CD4-positive, alpha-beta T cell treated with Interleukin-15 for 1 hour (primary cell): ENCODE data around the gene MALRD1.

Experiments
- DNase-seq: peaks from one replicate; pipeline ENCODE4 v3.0.0-alpha.2; 2020

Gene MALRD1

DNA sequence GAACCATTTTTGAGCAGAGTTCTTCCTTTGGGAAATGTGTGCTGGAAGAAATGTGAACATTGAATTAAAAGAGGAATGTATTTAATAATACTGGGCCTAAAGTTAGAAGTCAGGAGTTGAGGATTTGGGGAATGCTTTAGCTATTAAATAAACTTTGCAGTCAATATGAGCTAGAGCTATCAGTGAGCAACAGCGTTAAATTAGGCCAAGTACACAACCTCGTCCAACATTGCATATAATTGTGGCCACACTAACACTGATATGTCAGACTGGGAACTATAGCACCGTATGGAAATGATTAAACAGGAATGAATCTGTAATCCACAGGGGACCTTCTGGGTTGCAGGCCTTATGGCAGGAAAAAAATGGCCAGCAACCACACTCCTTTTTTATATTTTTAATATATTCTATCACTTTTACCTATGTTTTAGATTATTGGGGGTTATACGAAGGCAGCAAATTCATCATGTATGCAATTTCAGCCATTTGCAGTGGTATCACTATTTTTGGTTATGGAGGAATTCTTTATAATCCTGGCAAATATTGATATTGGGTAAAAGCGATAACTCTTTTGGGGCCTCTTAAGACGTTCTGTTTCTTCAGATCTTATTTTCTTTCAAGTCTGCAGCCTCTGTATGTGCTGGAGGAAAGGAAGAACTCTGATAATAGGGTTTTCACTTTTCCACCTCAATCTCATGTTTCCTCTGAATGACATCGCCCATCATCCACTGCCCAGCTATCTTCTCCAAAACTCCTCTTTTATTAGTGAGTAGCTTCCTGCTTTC, 531.4 kb downstream of the MALRD1 start:
- no peak for DNase-seq

- no peak for DNase-seq
Observed at GRCh38 chr10:19580691-19581090, 532.1 kb downstream of the MALRD1 start.

- DNase-seq: no peak
Observed at GRCh38 chr10:19588608-19589007, 540.0 kb downstream of the MALRD1 start.

GRCh38 chr10:19592276-19592675, 543.7 kb downstream of the MALRD1 start:
- no peak for DNase-seq

- DNase-seq: no peak
Observed at GRCh38 chr10:19595212-19595845, 546.7 kb downstream of the MALRD1 start.

- DNase-seq: no peak
Observed at GRCh38 chr10:19605806-19606205, 557.2 kb downstream of the MALRD1 start.

GRCh38 chr10:19606968-19607367, 558.4 kb downstream of the MALRD1 start:
- DNase-seq: no peak

GRCh38 chr10:19611775-19612174, 563.2 kb downstream of the MALRD1 start:
- no peak for DNase-seq

DNA sequence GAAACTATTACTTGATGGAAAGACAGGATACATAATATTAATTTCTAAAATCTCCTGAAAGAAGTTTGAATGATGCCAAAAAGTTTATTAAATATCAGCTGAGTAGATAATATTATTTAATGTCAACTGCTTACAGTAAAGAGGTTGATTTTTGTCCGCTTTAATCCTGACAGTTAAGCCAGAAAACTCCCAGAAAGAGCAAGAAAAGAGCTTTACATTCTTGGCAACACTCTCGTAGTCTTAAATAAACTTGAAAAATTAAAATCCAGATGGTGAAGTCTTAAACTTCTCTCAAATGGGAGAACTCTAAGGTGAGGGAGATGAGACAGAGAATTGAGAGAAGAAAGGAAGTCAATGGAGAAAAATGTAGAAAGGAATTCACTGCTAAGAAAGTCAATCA, 568.4 kb downstream of the MALRD1 start:
- no peak for DNase-seq

- DNase-seq: no peak
Observed at GRCh38 chr10:19620811-19621210, 572.2 kb downstream of the MALRD1 start.

GRCh38 chr10:19623321-19623720, 574.7 kb downstream of the MALRD1 start:
- DNase-seq: no peak

GRCh38 chr10:19626156-19626555, 577.6 kb downstream of the MALRD1 start:
- DNase-seq: no peak

GRCh38 chr10:19628767-19629560, 580.4 kb downstream of the MALRD1 start:
- DNase-seq: no peak

GRCh38 chr10:19629567-19629966, 581.0 kb downstream of the MALRD1 start:
- DNase-seq: no peak

DNA sequence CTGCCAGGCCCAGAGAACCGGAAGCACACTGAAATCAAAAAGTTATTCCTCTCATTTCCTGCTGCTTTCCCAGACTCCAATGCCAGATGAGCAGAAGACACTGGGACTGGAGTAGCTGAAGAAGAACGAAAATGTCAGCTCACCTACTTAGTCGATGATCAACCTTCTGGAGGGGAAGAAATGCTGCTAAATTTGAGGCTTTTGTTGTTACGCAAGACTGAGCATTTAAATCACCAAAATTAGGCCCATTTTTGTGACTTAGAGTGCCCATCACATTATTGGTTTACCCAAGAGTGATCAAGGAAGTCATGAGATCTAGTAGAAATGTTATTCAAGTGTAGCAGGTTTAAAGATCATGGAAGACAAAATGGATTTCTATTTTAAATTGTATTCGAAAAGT, 585.6 kb downstream of the MALRD1 start:
- no peak for DNase-seq

DNA sequence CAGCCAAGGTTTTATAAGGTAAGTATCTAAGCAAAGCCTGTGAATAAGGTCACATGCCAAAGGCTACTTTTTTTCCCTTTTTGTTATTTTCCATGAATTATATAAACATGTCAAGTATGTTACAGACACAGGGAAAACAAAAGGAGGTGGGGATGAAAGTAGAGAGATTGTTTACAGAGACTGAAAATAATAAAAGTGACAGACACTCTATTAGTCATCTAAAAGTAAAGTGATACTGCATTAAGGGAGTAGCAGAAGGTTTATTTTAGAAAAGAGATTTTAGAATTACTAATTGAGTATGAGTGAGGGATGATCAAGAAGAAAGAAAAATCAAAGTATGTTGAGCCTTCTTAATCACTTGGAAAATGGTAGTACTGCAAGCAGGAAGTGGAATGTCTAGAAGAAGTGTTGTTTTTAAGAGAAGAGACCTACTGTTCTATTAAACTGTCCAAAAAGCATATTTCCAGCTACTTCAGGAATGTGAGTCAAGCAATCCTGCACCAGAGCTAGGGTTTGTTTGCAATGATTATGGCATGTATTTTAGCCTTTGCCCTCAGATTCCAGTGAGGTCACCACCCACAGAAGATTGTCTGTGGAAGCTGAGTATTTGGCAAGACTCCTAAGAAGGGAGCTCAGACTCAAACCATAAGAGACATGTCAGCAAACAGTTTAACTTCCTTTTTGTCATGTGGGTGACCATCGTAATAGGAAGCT, 589.7 kb downstream of the MALRD1 start:
- no peak for DNase-seq

GRCh38 chr10:19638896-19639233, 590.3 kb downstream of the MALRD1 start:
- DNase-seq: no peak

DNA sequence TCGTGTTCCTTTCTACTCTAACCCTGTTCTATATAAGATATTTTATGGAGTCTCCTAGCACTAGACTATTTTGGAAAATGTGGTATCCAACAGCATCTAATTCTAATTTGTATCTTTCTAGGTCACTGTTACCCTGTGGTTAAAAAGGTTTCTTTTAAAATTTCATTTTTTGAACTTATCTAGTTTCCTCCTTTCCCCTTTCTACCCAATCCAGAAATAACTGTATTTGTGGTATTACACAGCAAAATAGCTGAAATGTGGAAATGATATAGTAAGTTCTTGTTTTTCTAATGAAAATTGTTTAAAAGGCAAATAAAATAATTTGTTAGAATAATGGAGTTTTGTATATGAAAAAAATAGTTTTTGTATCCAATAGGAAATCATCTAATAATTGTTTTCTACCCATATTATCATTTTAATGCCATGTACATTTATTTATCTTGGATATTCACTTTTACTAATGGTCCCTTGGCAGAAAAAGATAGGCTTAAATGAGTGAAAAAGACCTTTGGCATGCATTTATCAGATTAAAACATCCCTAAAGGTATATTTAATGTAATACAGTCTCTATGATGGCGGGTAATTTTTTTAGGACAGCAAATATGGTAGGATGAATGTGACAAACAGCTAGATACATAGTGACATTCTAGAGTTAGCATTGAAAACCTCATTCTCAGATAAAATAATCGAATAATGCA, 592.1 kb downstream of the MALRD1 start:
- DNase-seq: no peak

DNA sequence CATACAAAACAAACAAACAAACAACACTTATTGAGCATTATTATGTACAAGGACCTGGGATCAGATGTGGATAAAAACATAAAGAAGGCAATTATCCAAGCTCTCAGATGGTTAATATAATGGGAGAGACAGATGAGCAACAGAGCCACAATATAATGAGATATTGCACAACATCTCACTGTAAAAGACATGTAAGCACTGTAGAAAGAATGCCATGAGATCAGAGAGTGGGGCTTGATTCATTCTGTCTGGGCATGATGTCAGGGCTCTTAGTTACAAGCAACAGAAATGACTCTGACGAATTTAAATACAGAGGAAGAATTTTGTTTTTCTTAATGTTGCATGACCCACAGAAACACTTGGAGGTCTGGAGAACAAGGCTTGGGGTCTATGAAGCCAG, 602.9 kb downstream of the MALRD1 start:
- DNase-seq: no peak

DNA sequence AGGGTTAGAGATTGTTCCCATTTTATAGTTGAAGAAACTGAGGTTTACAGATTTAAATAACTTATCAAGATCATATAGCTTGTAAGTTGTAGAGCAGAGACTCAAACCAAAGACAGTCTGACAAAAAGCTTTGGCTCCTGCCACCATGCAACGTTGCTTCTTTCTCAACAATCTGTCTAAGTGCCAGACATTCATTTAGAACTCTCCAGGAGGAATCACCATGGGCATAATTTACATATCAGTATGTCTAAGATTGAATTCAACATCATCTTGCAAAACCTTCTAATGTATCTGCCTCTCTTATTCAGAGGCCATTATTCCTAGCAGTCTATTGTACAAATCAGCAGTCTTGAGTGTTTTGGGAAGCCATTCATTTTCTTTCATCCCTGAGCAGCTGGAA, 604.1 kb downstream of the MALRD1 start:
- no peak for DNase-seq

GRCh38 chr10:19653931-19654330, 605.3 kb downstream of the MALRD1 start:
- no peak for DNase-seq

GRCh38 chr10:19654576-19654975, 606.0 kb downstream of the MALRD1 start:
- DNase-seq: no peak
